HEK293 (cell line): ENCODE results near the gene VEPH1.

Experiments
- CTCF ChIA-PET: fragments of 350-600 bp; formaldehyde crosslinking; extraction: SDS; loops from one replicate; lab custom pipeline; 2021; ENCODE audit warnings: antibody characterized with exemption; lab: Yijun Ruan, JAX
- POLR2A ChIA-PET: fragments of 300-600 bp; formaldehyde crosslinking; extraction: SDS; loops from one replicate; lab custom pipeline; 2020; ENCODE audit warnings: antibody characterized with exemption, inconsistent platforms; lab: Yijun Ruan, JAX
- H3K27ac ChIP-seq: fragments of 200-500 bp; sonication (Bioruptor generic); 2 replicates; pipeline ENCODE4 v1.5.1; 2014; ENCODE audit warnings: low read depth, low read length, control low read depth, inconsistent platforms; ENCODE audit errors: extremely low read depth
- H3K36me3 ChIP-seq, 2 experiments: fragments of 200-500 bp in 1 of 2; sonication (Bioruptor generic) in 1 of 2; 1 replicate in 1 of 2; 2 replicates in 1 of 2; pipeline ENCODE4 v1.5.1; 2014 to 2017; ENCODE audit warnings: inconsistent platforms in 2 of 2, low read length in 2 of 2; ENCODE audit not compliant: control insufficient read depth in 2 of 2, insufficient read depth in 1 of 2
- H3K4me1 ChIP-seq: fragments of 200-500 bp; sonication (Bioruptor generic); 2 replicates; pipeline ENCODE4 v1.5.1; 2014; ENCODE audit warnings: mild to moderate bottlenecking, low read length, inconsistent platforms; ENCODE audit not compliant: control insufficient read depth, insufficient read depth
- H3K4me3 ChIP-seq: 2 replicates; pipeline ENCODE4 v1.5.1; 2011; ENCODE audit warnings: low read depth, mild to moderate bottlenecking, control low read depth, low read length, moderate library complexity
- H3K9me3 ChIP-seq: fragments of 200-500 bp; sonication (Bioruptor generic); 2 replicates; pipeline ENCODE4 v1.5.1; 2014; ENCODE audit warnings: low read depth, low read length, inconsistent platforms; ENCODE audit not compliant: control insufficient read depth, insufficient read depth
- ELK4 ChIP-seq: IDR thresholded peaks from 2 replicates; pipeline ENCODE4 v1.6.1; 2011; ENCODE audit warnings: mild to moderate bottlenecking, low read depth, low read length, borderline replicate concordance
- INSM2 ChIP-seq: fragments of 450-650 bp; formaldehyde crosslinking; IDR thresholded peaks from 2 replicates; pipeline ENCODE4 v1.5.1; 2016; ENCODE audit warnings: missing biosample characterization, missing genetic modification characterization
- PRDM2 ChIP-seq: fragments of 450-650 bp; formaldehyde crosslinking; IDR thresholded peaks from 2 replicates; pipeline ENCODE4 v1.5.1; 2016; ENCODE audit warnings: missing biosample characterization, missing genetic modification characterization, borderline replicate concordance
- ZBTB17 ChIP-seq: fragments of 450-650 bp; formaldehyde crosslinking; IDR thresholded peaks from 2 replicates; pipeline ENCODE4 v1.5.1; 2016; ENCODE audit warnings: missing biosample characterization, missing genetic modification characterization
- ZBTB6 ChIP-seq: fragments of 450-650 bp; formaldehyde crosslinking; IDR thresholded peaks from 2 replicates; pipeline ENCODE4 v1.5.1; 2017; ENCODE audit warnings: missing biosample characterization, missing genetic modification characterization
- ZNF148 ChIP-seq: fragments of 450-650 bp; formaldehyde crosslinking; IDR thresholded peaks from 2 replicates; pipeline ENCODE4 v1.5.0; 2017; ENCODE audit warnings: missing biosample characterization, missing genetic modification characterization, borderline replicate concordance
- ZNF174 ChIP-seq: fragments of 450-650 bp; formaldehyde crosslinking; IDR thresholded peaks from 2 replicates; pipeline ENCODE4 v1.5.0; 2017; ENCODE audit warnings: missing biosample characterization, mild to moderate bottlenecking, missing genetic modification characterization
- ZNF362 ChIP-seq: fragments of 450-650 bp; formaldehyde crosslinking; IDR thresholded peaks from 2 replicates; pipeline ENCODE4 v1.5.1; 2016; ENCODE audit warnings: missing biosample characterization, missing genetic modification characterization
- ZNF394 ChIP-seq: fragments of 450-650 bp; formaldehyde crosslinking; IDR thresholded peaks from 2 replicates; pipeline ENCODE4 v1.5.1; 2016; ENCODE audit warnings: missing biosample characterization, missing genetic modification characterization, mild to moderate bottlenecking, moderate library complexity, borderline replicate concordance
- ZNF596 ChIP-seq: fragments of 450-650 bp; IDR thresholded peaks from 2 replicates; pipeline ENCODE4 v1.5.0; 2018; ENCODE audit warnings: missing biosample characterization, mild to moderate bottlenecking, missing genetic modification characterization, moderate library complexity
- ZNF626 ChIP-seq: fragments of 450-650 bp; sonication (Bioruptor Pico); formaldehyde crosslinking; IDR thresholded peaks from 2 replicates; pipeline ENCODE4 v1.5.1; 2018; ENCODE audit warnings: missing biosample characterization, missing genetic modification characterization, inconsistent platforms
- ZNF645 ChIP-seq: fragments of 450-650 bp; formaldehyde crosslinking; IDR thresholded peaks from 2 replicates; pipeline ENCODE4; 2016; ENCODE audit warnings: missing biosample characterization, missing genetic modification characterization
- ZNF664 ChIP-seq: fragments of 450-650 bp; formaldehyde crosslinking; IDR thresholded peaks from 2 replicates; pipeline ENCODE4 v1.5.1; 2016; ENCODE audit warnings: missing biosample characterization, missing genetic modification characterization
- ZNF670 ChIP-seq: fragments of 450-650 bp; formaldehyde crosslinking; IDR thresholded peaks from 2 replicates; pipeline ENCODE4 v1.5.1; 2016; ENCODE audit warnings: missing biosample characterization, missing genetic modification characterization, low read depth
- ZNF843 ChIP-seq: fragments of 450-650 bp; formaldehyde crosslinking; IDR thresholded peaks from 2 replicates; pipeline ENCODE4 v1.5.1; 2016; ENCODE audit warnings: missing biosample characterization, missing genetic modification characterization
- ZSCAN23 ChIP-seq: fragments of 450-650 bp; formaldehyde crosslinking; IDR thresholded peaks from 2 replicates; pipeline ENCODE4 v1.5.1; 2016; ENCODE audit warnings: missing biosample characterization, missing genetic modification characterization

Gene VEPH1

GRCh38 chr3:157420606-157421130, 82.5 kb downstream of the VEPH1 start (continued):
- TF ChIP-seq PRDM2 (no peak), ZNF174 (tag by site-specific recombination) (no peak), ZNF394 (tag by site-specific recombination) (no peak), ZNF626 (tag by site-specific recombination) (no peak), ZNF362 (tag by site-specific recombination) (no peak), ZNF148 (no peak), ZNF645 (tag by site-specific recombination) (no peak)

- H3K9me3 ChIP-seq: no peaks in the 10 kb centered on the region
- no peak for TF ChIP-seq ZNF843
- H3K36me3 ChIP-seq: no peaks in the 10 kb centered on the region
- H3K27ac ChIP-seq: no peak overlapping the region
- no peaks in the 10 kb centered on the region for H3K4me1 ChIP-seq
- no peak overlapping the region for H3K4me3 ChIP-seq
- POLR2A ChIA-PET: no interaction called here
- CTCF ChIA-PET: no interaction called here
These were observed 85.1 kb downstream of the VEPH1 start for GRCh38 chr3:157418104-157418503.

- ChIA-PET POLR2A (no interaction called here), CTCF (interaction anchor here (0.8 kb wide), 1 partner anchor 17 kb away, joined by 4 read pairs; no protein-coding TSS in a partner anchor)
- H3K9me3 ChIP-seq: no peaks in the 10 kb centered on the region
- no peaks in the 10 kb centered on the region for H3K36me3 ChIP-seq
- no peak overlapping the region for H3K27ac ChIP-seq
- H3K4me3 ChIP-seq: no peak overlapping the region
- no peaks in the 10 kb centered on the region for H3K4me1 ChIP-seq
- TF ChIP-seq ZBTB17 (tag by site-specific recombination): no peak
- TF ChIP-seq ZNF664: no peak
- TF ChIP-seq INSM2 (tag by site-specific recombination): no peak
- no peak for TF ChIP-seq ZNF670 (tag by site-specific recombination)
- no peak for TF ChIP-seq ELK4
- no peak for TF ChIP-seq ZBTB6 (tag by site-specific recombination)
- TF ChIP-seq ZNF596 (tag by site-specific recombination): no peak
- TF ChIP-seq ZSCAN23: no peak
These were observed 86.0 kb downstream of the VEPH1 start for GRCh38 chr3:157417247-157417646.
